NCI-H82 treated with DMSO at 0.1 percent for 48 hours (cell line): Measurements from ENCODE around the gene BORCS5.
"Not testable (repeated sequence)": the region's sequence is repeated elsewhere in the genome, so short reads cannot be mapped to it uniquely, and the experiment has no call there.

Source experiments
- DNase-seq: peaks from one replicate; lab custom pipeline; 2025; ENCODE audit not compliant: unreplicated experiment; lab: John Stamatoyannopoulos, UW

The BORCS5 gene

DNA sequence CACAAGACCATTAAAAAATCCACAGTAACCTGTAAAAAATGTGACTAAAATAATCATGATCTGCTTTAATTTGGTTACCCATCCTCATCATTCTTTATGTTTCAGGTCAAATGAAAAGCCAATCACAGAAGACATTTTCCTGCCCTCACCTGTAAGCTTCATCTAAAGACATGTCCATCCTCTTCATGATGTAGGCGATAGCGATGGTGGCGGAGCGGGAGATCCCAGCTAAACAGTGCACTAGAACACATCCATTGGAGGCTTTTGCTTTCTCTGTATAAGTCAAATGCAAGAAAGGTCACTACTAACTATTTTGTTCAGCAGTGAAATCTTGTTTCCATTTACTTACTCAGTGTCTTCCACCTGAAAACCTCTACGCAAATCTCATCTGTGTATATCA, 123.2 kb downstream of the BORCS5 start:
- DNase-seq = no peak

DNA sequence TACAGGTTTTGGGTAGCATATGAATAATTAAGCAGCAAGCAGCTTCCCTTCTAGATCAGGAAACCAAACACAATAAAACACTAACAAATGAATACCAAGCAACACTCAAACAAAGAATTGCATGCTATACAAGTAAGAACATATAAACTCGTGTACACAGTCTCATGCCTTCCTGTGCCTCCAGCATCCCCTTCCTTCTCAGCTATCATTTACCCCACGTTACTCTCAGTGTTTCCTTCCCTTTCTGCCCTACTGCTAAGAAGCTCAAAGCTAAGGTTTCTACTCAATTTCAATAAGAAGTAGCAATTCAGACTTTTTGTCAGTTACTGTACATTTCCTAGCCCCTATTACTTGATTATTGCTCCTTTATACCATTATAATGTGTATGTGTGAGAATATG, 124.8 kb downstream of the BORCS5 start:
- DNase-seq = no peak

DNA sequence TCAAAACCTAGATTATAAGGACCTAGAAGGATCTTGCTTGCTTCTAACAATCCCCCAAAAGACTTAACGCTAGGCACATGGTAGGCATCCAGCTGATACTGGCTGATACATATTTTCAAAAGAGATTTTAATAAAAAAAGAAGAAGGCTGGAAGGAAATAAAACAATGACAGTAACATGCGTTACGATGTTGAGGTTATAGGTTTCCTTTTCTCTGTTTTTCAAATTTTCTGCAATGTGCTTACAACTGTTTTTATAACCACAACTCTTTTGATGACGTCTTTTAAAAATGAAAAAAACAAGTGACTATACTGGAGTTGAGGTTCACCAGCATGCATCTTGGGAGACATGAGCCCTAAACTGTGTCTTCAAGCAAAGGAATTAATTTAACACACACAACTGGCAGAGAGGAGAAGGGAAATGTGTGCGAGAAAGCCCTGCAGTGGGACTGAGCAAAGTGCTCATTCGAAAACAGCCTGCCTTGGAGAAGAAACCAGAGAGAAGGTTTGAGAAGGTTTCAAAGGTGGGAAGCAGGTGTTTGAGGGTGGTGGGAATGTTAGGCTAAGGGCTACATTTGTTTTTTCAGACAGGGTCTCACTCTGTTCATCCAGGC, 125.4 kb downstream of the BORCS5 start:
- DNase-seq = no peak

DNA sequence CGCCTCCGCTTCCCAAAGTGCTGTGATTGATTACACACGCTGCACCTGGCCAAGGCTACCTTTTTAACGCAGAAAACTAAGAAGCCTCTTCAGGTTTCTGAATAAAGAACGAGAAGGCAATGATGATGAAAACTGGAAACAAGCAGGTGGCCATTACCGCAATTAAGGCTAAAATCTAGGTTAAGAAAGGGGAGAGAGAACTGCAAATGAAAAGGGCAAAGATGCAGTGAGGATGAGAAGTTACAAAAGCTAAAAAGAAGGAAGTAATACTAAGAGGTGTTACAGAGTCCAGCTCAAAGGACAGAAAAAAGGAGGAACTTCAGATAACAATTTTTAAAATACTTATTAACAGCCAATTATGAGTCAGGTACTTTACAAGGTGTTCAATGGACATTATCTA, 126.1 kb downstream of the BORCS5 start:
- DNase-seq = no peak

DNA sequence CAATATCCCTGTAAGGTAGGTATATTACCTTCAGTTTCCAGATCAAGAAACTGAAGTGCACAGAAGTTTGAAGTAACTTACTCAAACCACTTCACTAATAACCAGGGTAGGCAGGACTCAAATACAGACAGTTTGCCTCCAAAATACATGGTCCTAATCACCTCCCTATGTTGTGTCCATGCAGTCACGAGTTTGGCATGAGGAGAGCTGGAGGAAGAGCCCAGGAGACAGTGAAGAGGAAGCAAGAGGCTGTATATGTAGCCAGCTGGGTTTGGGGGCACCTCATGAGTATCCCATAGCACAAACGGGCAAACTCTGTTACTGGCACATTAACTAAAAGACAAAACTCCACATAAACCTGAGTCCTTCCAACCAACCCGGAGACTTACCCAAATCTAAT, 126.6 kb downstream of the BORCS5 start:
- DNase-seq = no peak

DNA sequence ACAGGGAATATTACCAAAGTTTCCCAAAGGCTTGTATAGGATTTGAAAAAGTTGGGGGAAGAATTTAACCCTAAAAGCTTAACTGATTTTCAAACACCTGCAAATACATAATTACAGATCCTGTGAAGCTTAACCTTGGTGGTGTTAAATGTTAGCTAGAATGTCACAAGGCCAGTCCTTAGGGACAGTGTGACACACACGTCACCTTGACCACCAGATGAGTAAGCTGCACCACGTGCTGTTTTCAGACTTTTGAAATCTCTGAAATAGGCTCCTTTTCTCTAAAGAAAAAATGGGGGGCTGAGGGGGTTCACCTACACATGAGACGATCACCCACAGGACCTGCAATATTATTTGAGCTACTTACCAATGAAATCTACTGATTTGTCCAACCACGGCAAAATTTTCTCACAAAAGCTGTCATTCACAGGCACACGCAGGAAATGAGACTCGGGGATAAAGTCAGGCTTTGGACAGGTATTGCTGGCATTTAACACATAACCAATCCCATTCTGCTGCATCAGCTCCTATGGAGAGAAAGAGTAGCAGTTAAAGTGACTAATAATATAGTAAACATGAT, 129.9 kb downstream of the BORCS5 start:
- DNase-seq = no peak

DNA sequence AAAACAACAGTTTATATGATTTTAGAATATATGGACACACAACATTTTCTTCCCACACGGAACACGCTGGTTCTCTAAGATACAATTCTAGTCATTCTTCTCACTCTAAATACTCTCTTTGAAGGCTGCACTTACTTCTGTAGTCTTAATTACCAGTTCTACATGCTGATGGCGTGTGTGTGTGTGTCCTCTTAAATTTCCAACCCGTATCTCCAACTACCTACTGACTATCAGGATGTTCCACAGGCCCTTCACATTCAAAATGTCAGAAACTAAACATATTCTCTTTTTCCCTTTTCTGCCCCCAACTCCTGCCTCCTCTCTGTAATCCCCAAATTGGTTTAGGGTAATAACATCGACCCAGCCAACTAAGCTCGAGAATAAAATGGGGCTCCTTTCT, 130.6 kb downstream of the BORCS5 start:
- DNase-seq = no peak

DNA sequence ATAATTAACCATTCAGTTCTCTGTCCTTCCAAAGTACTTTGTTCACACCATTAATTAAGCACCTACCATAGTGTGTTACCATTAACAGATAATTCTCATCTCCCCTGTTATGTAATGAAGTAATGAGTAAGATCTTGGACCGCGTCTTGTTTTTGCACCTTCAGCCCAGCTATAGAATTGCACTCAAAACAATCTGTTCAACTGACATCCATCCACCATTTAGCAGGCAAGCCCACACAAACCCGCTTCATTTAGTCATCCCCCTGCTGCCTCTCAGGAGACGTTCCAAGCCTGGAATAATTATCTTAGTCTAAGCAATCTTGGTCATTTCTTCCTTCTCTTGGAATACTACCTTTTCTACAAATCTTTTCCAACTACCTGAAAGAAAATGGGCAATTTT, 131.4 kb downstream of the BORCS5 start:
- DNase-seq = no peak

DNA sequence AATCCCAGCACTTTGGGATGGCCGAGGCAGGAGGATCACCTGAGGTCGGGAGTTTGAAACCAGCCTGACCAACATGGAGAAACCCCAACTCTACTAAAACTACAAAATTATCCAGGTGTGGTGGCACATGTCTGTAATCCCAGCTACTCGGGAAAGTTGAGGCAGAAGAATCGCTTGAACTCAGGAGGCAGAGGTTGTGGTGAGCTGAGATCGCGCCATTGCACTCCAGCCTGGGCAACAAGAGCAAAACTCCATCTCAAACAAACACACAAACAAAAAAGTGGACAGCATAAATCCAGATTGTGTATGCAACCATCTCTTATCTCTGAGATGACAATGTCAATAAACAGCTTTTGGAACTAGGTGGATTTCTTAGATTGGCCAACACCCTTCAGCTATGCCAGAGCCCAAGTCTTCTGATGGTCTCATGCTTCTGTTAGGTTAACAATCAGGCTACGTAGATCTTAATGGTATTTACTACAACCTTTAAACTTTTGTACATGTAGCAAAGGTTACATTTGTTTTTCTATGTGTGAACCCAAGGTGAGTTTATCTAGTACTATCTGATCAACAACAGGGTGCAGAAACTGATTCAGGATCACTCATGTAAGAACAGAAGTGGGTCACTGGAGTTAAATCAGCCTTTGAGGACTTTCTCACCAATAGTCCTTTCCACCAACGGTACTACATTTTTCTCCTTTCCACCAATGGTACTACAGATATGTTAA, 132.1 kb downstream of the BORCS5 start:
- no peak for DNase-seq

DNA sequence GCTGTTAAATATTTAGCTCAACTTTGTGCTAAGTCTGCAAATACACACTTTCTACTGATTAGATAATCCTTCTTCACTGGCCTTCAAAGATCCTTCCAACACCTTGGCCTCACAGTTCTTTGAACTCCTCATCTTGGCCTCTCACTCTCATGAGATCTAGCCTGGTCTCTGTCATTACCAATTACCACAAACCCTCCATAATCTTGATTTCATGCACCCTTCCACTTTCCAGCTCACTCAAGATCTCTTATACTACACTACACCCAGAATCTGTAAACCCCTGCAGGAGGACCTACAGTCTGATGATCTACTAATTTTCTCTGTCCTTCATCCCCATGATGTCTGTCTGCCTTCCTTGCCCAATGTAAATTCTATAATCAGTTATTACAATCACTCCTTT, 134.7 kb downstream of the BORCS5 start:
- no peak for DNase-seq

DNA sequence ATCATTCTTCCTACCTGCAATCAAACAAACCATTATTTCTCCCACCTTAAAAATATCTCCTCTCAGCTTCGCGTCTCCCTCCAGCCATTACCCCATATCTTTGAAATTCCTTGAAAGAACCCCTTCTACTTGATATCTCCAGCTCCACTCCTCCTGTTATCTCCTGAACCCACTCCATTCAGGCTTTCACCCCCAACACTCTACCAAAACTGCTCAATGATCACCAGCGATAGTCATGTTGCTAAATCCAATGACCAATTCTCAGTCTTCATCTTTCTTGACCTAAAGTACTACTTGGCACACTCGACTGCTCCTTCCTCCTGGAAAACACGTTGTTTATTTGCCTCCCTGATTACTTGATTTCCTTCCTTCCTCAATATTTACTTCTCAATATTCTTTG, 135.7 kb downstream of the BORCS5 start:
- no peak for DNase-seq

DNA sequence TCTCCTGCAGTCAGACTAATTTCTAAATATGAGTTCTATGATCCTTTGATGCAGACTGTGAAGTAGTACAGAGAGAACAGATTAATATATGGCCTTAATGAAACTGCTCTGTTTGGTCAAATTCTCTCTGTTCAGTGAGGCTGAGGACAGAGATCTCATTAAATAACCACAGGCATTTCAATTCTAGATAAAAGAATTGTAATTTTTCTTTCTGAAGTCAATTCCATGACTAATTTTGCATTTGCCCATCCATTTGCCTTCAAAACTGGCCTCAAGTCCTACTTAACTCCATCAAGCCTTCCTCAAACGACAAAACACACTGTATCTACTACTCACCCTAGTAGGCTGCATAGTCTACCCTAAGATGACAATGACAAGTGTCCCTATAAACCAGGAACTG, 138.7 kb downstream of the BORCS5 start:
- no peak for DNase-seq

DNA sequence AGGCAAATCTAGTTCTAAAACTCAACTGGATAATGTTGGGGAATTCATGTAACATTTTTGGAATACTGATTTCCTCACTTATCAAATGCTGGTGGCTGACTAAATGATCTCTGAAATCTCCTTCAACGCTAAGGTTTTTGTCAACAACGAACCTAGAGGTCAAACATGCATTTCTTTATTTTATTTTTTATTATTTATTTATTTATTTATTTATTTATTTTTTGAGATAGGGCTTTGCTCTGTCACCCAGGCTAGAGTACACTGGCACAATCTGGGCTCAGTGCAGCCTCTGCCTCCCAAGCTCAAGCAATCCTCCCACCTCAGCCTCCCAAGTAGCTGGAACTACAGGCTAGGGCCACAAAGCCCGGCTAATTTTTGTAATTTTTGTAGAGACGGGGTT, 141.3 kb downstream of the BORCS5 start:
- no peak for DNase-seq

DNA sequence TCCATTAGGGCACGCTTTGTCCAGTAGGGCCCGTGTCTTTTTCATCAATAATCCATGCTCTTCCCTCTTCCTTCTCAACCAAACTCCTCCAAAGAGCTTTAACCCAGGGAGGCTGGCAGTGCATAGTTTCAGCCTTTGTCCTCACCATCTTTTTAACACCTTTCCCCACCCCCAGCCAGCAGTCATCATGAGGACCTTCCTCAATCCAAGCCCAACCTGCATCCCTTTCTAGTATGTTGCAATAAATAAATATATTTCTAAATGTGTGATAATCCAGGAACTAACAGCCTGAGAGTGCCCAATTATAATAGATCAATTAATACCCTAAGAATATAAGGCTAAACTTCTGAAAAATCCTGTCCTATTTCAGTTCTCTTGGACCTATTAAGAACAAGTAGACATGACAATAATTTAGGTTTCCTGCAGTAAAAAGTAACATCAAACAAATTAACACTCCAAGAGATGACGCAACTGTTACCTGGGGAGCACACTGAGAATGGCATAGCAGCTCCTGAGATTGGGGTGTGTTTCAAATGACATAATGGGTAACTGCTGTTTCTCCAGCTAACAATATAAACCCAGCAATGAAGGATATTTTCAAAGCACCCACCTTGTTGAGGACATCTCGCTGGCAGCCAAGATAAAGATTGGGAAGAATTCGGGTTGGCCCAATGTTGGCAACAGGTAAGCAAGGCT, 143.2 kb downstream of the BORCS5 start:
- DNase-seq = no peak

DNA sequence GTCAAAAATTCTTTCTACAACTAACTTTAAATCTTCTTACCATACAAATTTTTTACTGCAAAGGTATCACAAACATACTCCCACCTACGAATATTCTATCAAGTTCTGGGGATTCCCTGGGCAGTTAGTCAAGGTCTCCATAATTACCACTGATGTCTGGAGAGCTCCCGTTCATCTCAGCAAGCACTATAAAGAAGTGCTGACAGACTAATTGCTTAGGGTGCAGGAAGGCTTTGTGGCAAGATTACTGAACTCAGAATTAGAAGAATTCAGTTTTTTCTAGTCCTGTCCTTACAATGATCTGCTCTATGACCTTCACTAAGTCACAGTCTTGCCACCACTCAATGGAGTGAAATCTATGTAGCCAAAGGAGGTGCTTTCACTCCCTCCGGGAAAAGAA, 144.2 kb downstream of the BORCS5 start:
- no peak for DNase-seq

DNA sequence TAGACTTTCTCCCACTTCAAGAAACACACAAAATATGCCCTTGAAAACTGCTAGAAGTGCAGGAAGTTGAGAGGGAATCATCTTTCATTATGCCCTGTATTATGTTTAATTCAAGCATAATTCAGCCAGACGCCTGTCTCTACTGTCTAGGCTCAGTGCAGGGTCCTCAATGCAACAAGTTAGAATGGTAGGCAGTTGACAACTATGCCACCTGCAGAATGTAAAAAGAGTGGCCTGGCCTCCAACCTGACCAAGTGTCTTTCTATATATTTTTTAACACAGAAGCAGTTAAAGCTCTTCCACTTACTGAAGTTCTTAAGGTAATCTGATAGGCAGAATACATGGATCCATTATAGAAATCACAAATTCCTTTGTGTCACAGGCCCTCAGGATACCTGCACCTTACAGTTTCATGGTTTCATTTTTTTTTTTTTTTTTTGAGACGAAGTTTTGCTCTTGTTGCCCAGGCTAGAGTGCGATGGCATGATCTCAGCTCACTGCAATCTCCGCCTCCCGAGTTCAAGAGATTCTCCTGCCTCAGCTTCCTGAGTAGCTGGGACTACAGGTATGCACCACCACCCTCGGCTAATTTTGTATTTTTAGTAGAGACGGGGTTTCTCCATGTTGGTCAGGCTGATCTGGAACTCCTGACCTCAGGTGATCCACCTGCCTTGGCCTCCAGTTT, 145.4 kb downstream of the BORCS5 start:
- DNase-seq = not testable (repeated sequence)

DNA sequence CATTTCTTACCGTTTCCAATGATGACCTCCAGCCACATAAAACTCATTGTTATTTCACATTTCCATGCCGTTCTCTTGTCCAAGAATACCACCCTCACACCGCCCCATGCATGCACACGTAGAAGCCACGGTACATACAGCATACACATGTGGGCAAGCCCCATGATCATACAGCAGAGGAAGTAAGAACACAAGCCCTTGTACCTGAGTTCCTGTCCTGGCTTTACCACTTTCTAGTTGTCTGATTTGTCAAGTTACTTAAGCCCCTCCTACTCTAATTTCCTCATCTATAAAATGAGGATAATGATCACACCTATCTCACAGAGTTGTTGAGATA, 145.9 kb downstream of the BORCS5 start:
- no peak for DNase-seq

DNA sequence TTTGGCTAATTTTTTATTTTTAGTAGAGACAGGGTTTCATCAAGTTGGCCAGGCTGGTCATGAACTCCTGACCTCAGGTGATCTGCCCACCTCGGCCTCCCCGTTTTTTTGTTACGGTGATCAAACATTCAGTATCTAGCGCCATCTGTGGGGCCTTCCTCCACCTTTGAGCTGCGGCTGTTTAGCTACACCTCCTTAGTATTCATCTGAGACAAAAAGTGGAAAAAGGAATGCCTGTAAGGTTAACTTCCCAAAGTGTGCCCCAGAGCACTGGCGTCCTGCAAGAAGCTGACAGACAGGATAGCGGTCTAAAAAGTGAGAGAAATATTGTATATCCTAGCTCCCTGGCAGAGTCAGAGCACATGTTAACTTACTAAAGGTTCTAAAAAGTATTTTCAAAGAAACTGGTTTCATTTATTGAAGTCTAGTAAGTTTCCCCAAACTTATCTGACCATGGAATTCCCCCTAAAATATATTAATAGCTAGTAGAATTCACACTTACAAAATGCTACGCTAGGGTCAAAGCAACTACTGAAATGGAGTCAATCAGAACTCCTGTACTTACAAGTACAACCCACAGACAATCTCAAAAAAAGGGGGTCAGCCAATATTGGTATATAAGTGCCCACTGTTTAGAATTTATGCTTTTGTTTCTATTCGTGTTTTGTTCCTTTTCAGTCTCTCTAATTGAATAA, 146.7 kb downstream of the BORCS5 start:
- DNase-seq = no peak

DNA sequence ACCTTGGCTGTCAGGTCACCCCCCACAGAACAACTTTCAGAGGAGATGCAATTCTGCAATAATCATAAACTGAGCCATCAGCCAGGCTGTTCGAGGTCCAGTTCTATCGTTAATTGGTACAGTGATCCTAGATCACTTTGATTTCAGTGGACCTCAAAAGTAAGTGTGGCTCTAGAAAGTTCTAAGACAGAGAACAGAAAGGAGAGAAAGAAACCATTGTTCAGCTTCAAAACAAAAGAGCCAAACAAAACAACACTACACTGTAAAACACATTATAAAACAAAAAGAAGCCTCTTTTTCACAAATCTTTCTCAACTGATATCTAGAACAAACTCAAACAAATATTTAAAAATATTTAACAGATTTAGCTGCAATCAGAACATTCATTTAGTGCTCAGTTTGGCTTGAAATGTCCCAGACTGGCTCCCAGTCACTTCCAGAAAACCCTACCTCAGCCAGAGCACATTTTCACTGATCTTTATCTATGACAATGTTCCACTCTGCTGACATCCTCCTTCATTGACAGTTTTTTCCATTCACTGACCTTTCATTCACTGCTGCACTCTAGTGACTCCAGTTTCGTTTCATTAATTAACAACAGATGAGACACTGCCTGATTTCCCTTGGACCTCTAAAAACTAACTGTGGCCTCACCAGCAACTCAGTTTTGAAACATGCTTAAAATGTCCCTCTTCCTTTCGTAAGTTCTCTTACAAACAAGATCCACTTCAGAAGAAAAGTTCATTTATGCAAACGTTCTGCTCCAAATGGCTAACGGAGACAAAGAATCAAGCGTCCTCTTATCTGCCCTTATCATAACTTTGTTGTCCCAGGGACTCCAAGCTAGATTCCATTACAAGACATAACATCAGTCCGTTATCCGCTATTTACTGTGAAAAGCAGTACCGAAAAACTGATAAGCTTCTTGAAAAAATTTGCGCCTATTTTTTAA, 148.9 kb downstream of the BORCS5 start:
- no peak for DNase-seq

DNA sequence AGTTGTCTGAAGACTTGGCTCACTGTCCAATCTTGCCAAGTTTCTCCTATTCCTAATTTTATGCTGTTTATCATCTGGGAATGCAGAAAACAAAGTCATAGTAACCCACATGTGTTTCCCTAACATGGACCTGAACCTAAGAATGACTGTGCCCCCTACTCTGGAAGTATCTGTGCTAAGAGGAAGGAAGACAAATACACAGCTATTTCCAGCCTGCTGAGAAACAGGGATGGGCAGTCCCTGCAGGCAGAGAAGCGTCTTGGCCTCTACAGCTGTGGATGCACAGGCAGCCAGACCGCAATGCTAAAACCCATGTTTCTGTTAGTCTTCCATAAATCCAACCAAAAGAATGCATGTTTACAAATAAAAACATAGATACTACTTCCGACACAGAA, 149.6 kb downstream of the BORCS5 start:
- DNase-seq = no peak
